ENCODE measurements around the gene ELMO1. TPM values are rescaled to one million over a fixed set of nuclear protein-coding genes. Genes with fewer than 3 reads are reported as not detected.

Gene ELMO1
- total and polyA plus RNA-seq, 10 of the 15 experiments (the other 5 are each of a cell fraction or from before 2014, with no cell fraction given): 22.6 to 85.9 (median 56.6) TPM

- TF ChIP-seq NR2F1 (conservative IDR thresholded peaks at IDR 0.05) (no peak), RELA (IDR thresholded peaks at IDR 0.05; ENCODE audit: borderline replicate concordance, partially characterized antibody) (no peak), HDAC2 (IDR thresholded peaks at IDR 0.05) (no peak), CEBPB (IDR thresholded peaks at IDR 0.05; ENCODE audit: borderline replicate concordance in 1 of 2, low read depth in 2 of 2, low read length in 2 of 2) (no peak), SIN3A (IDR thresholded peaks at IDR 0.05; ENCODE audit: low read depth, low read length) (no peak), ZZZ3 (IDR thresholded peaks at IDR 0.05; ENCODE audit: control insufficient read depth, insufficient read length, low read depth) (no peak), SRF (IDR thresholded peaks at IDR 0.05; ENCODE audit: low read depth in 2 of 2, low read length in 2 of 2) (no peak), NFIC (IDR thresholded peaks at IDR 0.05; ENCODE audit: low read depth, low read length) (no peak), MYB (IDR thresholded peaks at IDR 0.05; ENCODE audit: borderline replicate concordance, low read depth, low read length) (no peak), NFXL1 (IDR thresholded peaks at IDR 0.05; ENCODE audit: borderline replicate concordance) (no peak)
Measured at GRCh38 chr7:36854652-36855051, 594.0 kb downstream of the ELMO1 start (continued).

GRCh38 chr7:36852931-36853330, 595.7 kb downstream of the ELMO1 start:
- CTCF ChIA-PET: no interaction called here
- WGBS (ENCODE audit: insufficient coverage, insufficient replicate concordance, low lambda C conversion rate, missing lambda C conversion rate): 45% methylated on average over 1 of the region's 1 CpG
- TF ChIP-seq YBX1 (IDR thresholded peaks at IDR 0.05): no peak
- TF ChIP-seq CBX3 (IDR thresholded peaks at IDR 0.05; ENCODE audit: borderline replicate concordance, low read depth): no peak
- no peak for TF ChIP-seq RBBP5 (conservative IDR thresholded peaks at IDR 0.05)
- no peak for TF ChIP-seq GABPA (IDR thresholded peaks at IDR 0.05; ENCODE audit: low read depth)
- no peak for TF ChIP-seq ZNF592 (IDR thresholded peaks at IDR 0.05)
- no peak for TF ChIP-seq SRF (IDR thresholded peaks at IDR 0.05; ENCODE audit: low read depth in 2 of 2, low read length in 2 of 2)
- TF ChIP-seq TCF12 (IDR thresholded peaks at IDR 0.05; ENCODE audit: low read depth, low read length): no peak
- TF ChIP-seq PML (IDR thresholded peaks at IDR 0.05; ENCODE audit: low read length): no peak
- no peak for TF ChIP-seq EP300 (IDR thresholded peaks at IDR 0.05; ENCODE audit: borderline replicate concordance in 1 of 2, control insufficient read depth in 1 of 2, low read depth in 2 of 2, low read length in 2 of 2)
- TF ChIP-seq BHLHE40 (IDR thresholded peaks at IDR 0.05; ENCODE audit: borderline replicate concordance in 1 of 2, low read depth in 2 of 2, low read length in 1 of 2): no peak
- TF ChIP-seq SUPT20H (IDR thresholded peaks at IDR 0.05; ENCODE audit: borderline replicate concordance, control insufficient read depth, low read depth, low read length): no peak
- no peak for TF ChIP-seq ZNF274 (IDR thresholded peaks at IDR 0.05; ENCODE audit: insufficient read depth, insufficient read length)

More at GRCh38 chr7:36852931-36853330, 595.7 kb downstream of the ELMO1 start:
- in situ Hi-C loops (cut with MboI) (no loop called here), intact Hi-C loops (cut with micrococcal nuclease; ENCODE audit: unreplicated experiment) (loop anchor here (10.0 kb wide), 1 partner anchor 368 kb away; no protein-coding TSS in a partner anchor)
- ChIA-PET SMC1A (ENCODE audit: uncharacterized antibody, unreplicated experiment) (no interaction called here), POLR2A (no interaction called here), RAD21 (ENCODE audit: unreplicated experiment) (no interaction called here)
- H3K9ac ChIP-seq (ENCODE audit: control insufficient read depth, insufficient read depth, low read length): no peak overlapping the region
- H3K27me3 ChIP-seq (replicated peaks in 1 of 2; ENCODE audit: control insufficient read depth in 2 of 2, insufficient read depth in 2 of 2, low read length in 1 of 2): no peaks in the 10 kb centered on the region
- peaks cover 2% of the 10 kb centered on the region; the same call in 2 of the 3 replicates for H3K9me3 ChIP-seq (replicated peaks; ENCODE audit: control insufficient read depth, insufficient read depth, low read length)
- H4K20me1 ChIP-seq (ENCODE audit: control insufficient read depth, insufficient read depth): no peaks in the 10 kb centered on the region
- BruUV-seq (replicated peaks): no TSS peak
- ATAC-seq: no peak
- no peaks in the 10 kb centered on the region for H3K79me2 ChIP-seq (ENCODE audit: control insufficient read depth, insufficient read depth, low read length)
- H3K36me3 ChIP-seq (ENCODE audit: control insufficient read depth in 2 of 2, insufficient read depth in 2 of 2, low read length in 1 of 2): peaks cover 6 to 16% of the 10 kb centered on the region in 2 experiments
- DNase-seq (ENCODE audit: low read depth, low spot score): no peak
- H2AFZ ChIP-seq (ENCODE audit: control insufficient read depth, low read depth, low read length): no peak overlapping the region
- no peak overlapping the region for H3K27ac ChIP-seq (ENCODE audit: control insufficient read depth, insufficient read depth)
- H3K4me1 ChIP-seq (ENCODE audit: control insufficient read depth, insufficient read depth, low read length): no peaks in the 10 kb centered on the region
- no peak overlapping the region for H3K4me2 ChIP-seq (ENCODE audit: control insufficient read depth, insufficient read depth)
- FAIRE-seq: no peak
- H3K4me3 ChIP-seq: no peak overlapping the region

Data from GM12878 (cell line).